D341Med (cell line): Measurements from ENCODE around the gene CARMIL1.
"Not testable (repeated sequence)": the region's sequence is repeated elsewhere in the genome, so short reads cannot be mapped to it uniquely, and the experiment has no call there.

Experiments used
- DNase-seq: peaks from one replicate; pipeline ENCODE4 v3.0.0; 2012; ENCODE audit warnings: low spot score

Gene CARMIL1

GRCh38 chr6:25442898-25443297 lies 163.7 kb downstream of the CARMIL1 start:
- no peak for DNase-seq

- not testable (repeated sequence) for DNase-seq
These were observed 165.3 kb downstream of the CARMIL1 start for GRCh38 chr6:25444521-25444920.

DNA sequence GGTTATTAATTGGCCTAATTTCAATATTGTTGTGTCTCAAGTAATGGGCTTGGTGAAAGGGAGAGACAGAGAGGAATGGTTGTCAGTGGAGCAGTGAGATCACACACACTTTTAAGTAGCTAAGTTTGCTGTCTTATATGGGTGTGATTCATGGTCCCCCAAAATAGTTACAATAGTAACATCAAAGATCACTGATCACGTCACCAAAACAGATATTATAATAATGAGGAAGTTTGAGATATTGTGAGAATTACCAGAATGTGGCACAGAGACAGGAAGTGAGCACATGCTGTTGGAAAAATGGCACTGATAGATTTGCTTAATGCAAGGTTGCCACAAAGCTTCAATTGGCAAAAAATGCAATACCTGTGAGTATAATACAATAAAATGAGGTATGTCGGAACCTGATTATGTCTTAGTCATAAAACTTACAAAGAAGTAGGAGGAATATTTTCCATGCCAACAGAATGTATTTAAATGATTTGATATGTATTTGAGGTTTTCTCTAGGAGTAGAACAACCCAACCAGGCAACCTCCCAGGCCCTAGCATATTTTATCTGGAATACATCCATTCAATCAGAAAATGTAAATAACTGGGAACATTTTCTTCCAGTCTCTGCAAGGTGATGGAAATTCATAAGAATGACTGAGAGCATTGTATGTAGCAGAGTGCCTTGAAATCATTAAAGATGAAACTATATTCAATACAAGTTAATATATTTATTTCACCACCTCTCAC lies 167.8 kb downstream of the CARMIL1 start:
- no peak for DNase-seq

DNA sequence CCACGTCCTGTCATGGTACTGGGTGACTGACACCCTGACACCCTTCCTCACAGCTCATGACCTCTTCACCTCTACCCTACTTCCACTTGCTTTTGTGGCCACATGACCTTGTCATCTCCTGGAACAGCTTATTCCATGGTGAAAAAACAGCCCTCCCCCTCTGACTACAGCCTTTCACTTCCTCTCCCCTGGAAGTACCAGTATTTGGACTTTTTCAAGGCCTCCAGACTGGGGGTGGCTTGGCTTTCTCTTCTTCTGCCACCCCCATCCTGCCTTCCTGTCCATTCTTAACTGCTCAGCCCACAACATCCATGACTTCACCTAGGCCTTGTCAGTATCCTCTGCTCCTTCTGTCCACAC lies 168.4 kb downstream of the CARMIL1 start:
- no peak for DNase-seq

GRCh38 chr6:25448965-25449538 lies 169.9 kb downstream of the CARMIL1 start:
- DNase-seq, result no peak

DNA sequence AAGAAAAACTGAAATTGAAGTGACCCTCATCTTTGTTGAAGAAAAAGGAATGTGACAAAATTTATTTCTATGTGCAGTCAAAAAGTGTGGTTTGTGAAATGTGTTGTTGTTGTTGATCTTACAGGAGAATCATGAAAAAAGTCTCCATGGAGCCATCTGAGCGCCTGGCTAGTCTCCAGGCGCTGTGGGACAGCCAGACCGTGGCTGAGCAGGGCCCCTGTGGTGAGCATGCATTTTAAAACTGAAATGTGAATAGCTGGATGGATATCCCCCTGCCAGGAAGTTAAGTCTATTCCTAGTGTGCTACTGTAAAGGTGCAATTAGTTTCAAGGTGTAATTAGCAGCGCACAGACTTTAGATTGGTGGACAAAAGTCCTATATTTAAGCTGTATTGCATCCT lies 170.6 kb downstream of the CARMIL1 start:
- peak; percentile 47 for DNase-seq

DNA sequence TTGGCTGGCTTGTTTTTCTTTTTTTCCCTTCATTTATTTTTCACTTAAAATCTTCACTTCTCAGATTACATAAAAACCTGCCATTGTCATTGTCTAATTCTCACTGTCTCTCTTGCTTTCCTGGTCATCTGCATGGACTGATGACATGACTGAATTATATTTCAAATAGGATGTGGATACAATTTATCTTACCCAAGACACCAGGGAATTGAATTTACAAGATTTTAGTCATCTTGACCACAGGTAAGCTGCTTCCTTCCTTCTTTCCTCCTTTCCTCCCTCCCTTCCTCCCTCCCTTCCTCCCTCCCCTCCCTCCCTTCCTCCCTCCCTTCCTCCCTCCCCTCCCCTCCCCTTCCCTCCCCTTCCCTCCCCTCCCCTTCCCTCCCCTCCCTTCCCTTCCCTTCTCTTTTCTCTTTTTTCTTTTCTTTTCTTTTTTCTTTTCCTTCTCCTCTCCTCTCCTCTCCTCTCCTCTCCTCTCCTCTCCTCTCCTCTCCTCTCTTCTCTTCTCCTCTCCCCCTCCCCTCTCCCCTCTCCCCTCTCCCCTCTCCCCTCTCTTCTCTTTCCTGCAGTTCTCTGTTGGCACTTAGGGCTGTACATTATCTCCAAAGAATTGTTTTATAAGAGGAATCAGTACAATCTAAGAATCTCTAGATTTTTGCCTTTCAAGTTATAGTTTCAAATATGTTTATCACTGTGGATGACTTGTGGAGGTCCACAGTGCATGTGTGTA lies 171.5 kb downstream of the CARMIL1 start:
- no peak for DNase-seq

DNA sequence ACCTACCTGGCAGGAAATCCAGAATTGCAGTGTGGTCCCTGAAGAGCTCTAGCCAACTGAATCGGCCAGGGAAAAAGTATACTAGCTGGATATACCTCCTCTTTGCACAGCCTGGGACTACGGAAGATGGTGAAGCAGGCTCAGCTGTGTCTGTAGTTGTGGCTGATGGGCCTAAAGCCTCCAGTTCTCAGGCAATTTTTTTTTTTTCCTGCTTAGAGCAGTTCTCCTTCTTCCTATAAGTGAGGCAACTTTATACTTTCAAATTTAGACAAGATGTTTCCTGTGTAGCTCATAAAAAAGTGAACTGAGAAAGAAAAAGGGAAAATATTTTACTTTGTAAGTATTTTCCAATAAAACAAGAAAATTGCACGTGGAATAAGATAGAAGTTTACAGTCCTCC lies 172.9 kb downstream of the CARMIL1 start:
- no peak for DNase-seq

DNA sequence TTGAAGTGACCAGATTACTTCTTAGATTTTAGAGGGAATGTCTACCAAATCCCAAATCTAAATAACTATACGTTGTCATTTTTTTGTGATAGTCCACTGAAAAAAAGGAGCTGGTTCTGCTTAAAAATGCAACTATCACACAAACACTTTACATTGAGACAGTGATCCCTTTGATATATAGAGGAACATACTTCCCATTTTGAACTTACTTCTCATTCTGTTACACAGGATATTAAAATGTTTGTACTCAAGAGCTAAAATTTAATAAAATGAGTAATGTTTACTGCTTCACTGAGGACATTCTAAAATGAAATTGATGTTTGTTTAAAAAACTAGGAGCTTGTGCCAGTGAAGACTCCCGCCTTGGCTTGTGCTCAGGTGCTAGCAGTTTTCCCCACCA lies 174.1 kb downstream of the CARMIL1 start:
- no peak for DNase-seq

DNA sequence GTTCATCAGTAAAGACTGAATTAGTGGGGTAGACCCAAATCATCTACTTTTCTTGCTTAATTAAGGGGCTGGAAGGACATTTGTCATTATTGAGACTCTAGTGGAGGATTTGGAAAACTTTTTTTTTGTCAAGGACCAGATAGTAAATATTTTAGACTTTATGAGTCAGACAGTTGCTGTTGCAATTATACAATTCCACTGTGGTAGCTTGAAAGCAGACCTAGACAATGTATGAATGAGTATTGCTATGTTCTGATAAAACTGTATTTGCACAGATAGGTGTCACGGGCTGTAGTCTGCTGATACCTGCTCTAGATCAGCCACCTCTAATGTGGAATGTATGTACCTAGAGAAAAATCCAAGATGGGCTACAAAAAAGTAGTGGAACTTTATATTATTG lies 175.0 kb downstream of the CARMIL1 start:
- no peak for DNase-seq

- no peak for DNase-seq
These were observed 177.3 kb downstream of the CARMIL1 start for GRCh38 chr6:25456249-25457040.

GRCh38 chr6:25457516-25457915 lies 178.3 kb downstream of the CARMIL1 start:
- no peak for DNase-seq

DNA sequence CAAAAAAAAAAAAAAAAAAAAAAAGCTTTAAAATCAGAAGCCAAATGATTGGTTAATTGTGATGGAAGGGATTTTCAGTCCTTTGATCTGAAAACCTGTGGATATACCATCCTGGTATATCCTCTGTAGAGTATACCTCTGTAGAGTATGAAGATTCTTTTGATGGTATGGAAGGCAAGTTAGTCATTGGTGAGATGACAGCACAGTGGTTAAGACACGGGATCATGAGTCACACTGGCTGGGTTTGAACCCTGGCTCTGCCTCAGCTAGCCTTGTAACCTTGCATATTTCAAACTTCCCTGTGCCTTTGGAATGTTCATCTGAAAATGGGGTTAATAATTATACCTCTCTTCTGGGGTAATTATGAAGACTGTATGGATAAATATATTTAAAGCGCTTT lies 179.3 kb downstream of the CARMIL1 start:
- no peak for DNase-seq

DNA sequence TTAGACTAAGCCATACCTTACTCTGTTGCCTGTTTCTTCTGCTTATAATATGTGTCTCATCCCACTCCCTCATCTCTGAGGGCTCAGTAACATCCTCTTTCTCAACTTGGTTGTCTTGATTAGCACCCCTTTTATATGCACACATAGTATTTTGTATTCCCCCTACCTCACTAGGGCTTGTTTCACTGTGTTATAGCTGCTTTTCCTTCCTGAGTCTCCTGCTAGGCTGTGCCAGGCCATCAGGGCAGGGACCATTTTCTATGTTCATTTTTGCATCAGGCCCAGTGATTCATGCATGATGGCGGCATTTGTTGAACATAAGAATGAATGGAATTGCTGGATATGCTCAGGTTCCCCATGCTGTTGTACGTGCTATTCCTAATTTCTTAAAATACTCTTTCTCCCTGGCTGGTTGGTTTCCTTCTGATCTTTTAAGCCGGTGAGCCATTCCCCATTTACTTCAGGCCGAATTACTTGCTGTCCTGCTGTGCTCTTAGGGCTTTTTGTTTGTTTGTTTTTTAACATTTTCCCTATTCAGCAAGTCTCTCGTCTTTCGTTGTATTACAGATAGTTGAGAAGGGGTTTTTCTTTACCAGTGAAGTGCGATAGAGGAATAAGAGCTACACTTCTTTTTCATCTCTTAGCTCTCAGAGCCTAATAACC lies 183.2 kb downstream of the CARMIL1 start:
- no peak for DNase-seq

- no peak for DNase-seq
These were observed 184.3 kb downstream of the CARMIL1 start for GRCh38 chr6:25463441-25463840.

DNA sequence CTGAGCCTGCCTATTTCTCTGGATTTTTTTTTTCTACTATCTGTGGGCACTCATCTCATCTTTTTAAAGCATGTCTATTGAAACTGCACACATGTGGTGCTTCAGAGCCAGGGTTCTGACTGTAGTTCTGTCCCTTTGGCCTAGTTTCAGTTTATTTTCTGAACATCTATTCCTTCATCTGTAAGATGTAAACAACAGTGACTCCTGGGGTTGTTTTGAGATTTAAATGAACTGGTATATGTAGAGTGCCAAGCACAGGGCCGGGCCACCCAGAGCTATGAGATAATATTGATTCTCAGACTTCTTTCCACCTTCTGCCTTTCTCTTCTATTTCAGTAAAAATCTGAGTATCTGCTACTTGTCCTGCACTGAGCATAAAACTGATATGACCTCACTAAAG lies 185.1 kb downstream of the CARMIL1 start:
- DNase-seq, result no peak

DNA sequence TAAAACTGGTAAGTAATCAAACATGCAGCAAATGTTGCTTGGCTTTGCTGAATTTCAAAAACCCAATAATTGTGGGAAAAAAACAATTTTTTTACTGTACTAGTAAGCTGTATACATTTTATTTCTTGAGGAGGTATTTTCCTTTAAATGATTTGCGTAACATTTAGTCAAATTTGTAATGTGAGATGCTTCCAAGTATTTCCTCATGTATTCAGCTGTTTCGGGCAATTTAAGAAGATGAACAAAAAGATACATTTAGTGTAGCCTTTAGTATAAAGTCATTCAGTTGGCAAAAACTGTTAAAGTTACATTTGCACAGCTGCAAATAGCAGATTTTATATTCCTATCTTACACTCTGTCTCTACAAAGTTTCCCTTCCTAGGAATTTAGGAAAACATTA lies 186.8 kb downstream of the CARMIL1 start:
- DNase-seq, result no peak

DNA sequence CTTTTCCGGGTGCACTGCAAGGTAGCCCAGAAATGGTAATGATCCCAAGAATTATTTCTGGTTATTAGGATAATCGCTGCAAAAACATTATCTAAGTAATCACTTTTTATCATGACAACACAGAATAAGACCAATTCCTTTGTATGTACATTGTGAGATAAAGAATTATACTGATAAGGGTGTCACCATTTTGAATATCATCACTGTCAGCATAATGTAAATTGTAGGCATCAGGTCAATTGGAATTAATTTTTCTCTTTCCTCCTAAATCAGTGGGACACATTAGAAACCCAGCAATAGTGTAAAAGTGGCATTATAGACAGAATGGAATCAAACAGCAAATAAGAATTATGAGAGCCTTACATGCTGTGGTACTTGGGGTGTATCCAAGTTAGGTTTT lies 189.7 kb downstream of the CARMIL1 start:
- DNase-seq, result no peak

- DNase-seq, result no peak
These were observed 190.7 kb downstream of the CARMIL1 start for GRCh38 chr6:25469797-25470388.

DNA sequence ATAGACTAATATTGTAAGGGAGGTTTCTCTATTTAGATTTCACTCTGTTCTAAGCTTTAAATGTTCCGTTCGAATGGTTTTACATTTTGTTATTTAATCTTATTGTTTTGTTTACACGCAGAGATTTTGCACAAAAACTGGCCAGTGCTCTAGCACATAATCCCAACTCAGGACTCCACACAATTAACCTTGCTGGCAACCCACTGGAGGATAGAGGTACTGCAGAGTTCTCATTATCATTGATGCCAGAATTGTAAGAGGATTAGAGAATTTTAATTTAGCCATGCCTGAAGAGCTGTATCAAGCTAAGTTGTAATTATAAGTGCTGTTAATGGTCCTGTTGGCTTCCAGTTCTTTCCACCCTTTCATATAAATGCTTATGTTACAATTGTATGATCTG lies 193.1 kb downstream of the CARMIL1 start:
- peak; percentile 74 for DNase-seq

DNA sequence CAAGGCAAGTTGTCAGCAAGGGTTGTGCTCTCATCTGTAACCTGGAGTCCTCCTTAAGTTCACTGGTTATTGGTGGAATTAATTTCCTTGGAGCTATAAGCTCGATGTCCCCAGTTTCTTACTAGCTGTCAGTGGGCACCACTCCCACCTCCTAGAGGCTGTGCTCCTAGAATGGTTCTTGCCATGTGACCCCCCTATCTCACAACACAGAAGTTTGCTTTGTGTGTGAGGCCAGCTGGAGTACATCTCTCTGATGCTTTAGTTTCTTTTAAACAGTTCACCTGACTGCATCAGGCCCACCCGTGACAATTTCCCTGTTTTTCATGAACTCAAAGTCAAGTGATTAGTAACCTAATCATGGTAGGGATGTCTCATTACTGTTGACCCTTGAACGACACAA lies 193.7 kb downstream of the CARMIL1 start:
- DNase-seq, result no peak

GRCh38 chr6:25473447-25473846 lies 194.3 kb downstream of the CARMIL1 start:
- no peak for DNase-seq
